Activated T-helper 2 cell treated with anti-CD3 and anti-CD28 coated beads, Interferon-gamma antibody, Interleukin-2, Interleukin-4, amounts not matched to agents 10 μg/mL and 5 μg/mL and 100 μg/mL, durations not matched to agents 14 hours and 24 hours and 36 hours (primary cell): ENCODE measurements around the gene SYT17. TPM values are rescaled to one million over a fixed set of nuclear protein-coding genes. Genes with fewer than 3 reads are reported as not detected.
A peak's percentile ranks its signal among the peaks of the same experiment; 100 is the strongest.

ENCODE experiments used
- DNase-seq: peaks from one replicate; pipeline ENCODE4 v3.0.0; 2021; ENCODE audit warnings: low spot score
- H3K27ac Mint-ChIP-seq: one replicate; pipeline ENCODE4 v1.8.0; 2021; ENCODE audit warnings: mixed read lengths
- H3K27me3 Mint-ChIP-seq: one replicate; pipeline ENCODE4 v1.8.0; 2021; ENCODE audit warnings: low read depth, mixed read lengths
- H3K36me3 Mint-ChIP-seq: one replicate; pipeline ENCODE4 v1.8.0; 2021; ENCODE audit warnings: low read depth, mixed read lengths
- H3K4me1 Mint-ChIP-seq: one replicate; pipeline ENCODE4 v1.8.0; 2021; ENCODE audit warnings: low read depth, mixed read lengths
- H3K4me3 Mint-ChIP-seq: one replicate; pipeline ENCODE4 v1.8.0; 2021; ENCODE audit warnings: low read depth, mild to moderate bottlenecking, moderate library complexity, mixed read lengths
- H3K9me3 Mint-ChIP-seq: one replicate; pipeline ENCODE4 v1.8.0; 2021; ENCODE audit warnings: mixed read lengths
- intact Hi-C: fragments of 100-400 bp; cut with micrococcal nuclease; formaldehyde crosslinking; loops from one replicate; pipeline ENCODE4 v1.15.1; 2023
- total RNA-seq: library from RNA; stranded (reverse); gene quantifications from 2 replicates; pipeline ENCODE4 v1.2.3, GENCODE V29; 2022

Gene SYT17
- total RNA-seq, 1 donor from 2014 or later: 0.57 TPM

GRCh38 chr16:19215705-19216104 is 47.7 kb downstream of the SYT17 start:
- Mint-ChIP-seq H3K27ac (no peak overlapping the region), H3K4me1 (peaks cover 4% of the 10 kb centered on the region), H3K27me3 (peaks cover 3% of the 10 kb centered on the region), H3K9me3 (peaks cover 8% of the 10 kb centered on the region), H3K4me3 (no peak overlapping the region), H3K36me3 (no peaks in the 10 kb centered on the region)
- intact Hi-C loops: no loop called here
- DNase-seq: no peak

- H3K9me3 Mint-ChIP-seq: no peaks in the 10 kb centered on the region
- H3K27me3 Mint-ChIP-seq: peaks cover 3% of the 10 kb centered on the region
- H3K27ac Mint-ChIP-seq: no peak overlapping the region
- DNase-seq: no peak
- intact Hi-C loops: no loop called here
- H3K36me3 Mint-ChIP-seq: no peaks in the 10 kb centered on the region
- no peak overlapping the region for H3K4me3 Mint-ChIP-seq
- peaks cover 4% of the 10 kb centered on the region for H3K4me1 Mint-ChIP-seq
These were observed 50.5 kb downstream of the SYT17 start for GRCh38 chr16:19218581-19218980.

- no peak for DNase-seq
- intact Hi-C loops: no loop called here
- Mint-ChIP-seq H3K27ac (no peak overlapping the region), H3K4me1 (peaks cover 4% of the 10 kb centered on the region), H3K4me3 (no peak overlapping the region), H3K36me3 (no peaks in the 10 kb centered on the region), H3K9me3 (peaks cover 6% of the 10 kb centered on the region), H3K27me3 (peaks cover 3% of the 10 kb centered on the region)
These were observed 51.8 kb downstream of the SYT17 start for GRCh38 chr16:19219836-19220235.

- intact Hi-C loops: loop anchor here (1.0 kb wide), 1 partner anchor 152 kb away; no protein-coding TSS in a partner anchor
- H3K4me1 Mint-ChIP-seq: no peaks in the 10 kb centered on the region
- peaks cover 9% of the 10 kb centered on the region for H3K9me3 Mint-ChIP-seq
- no peak overlapping the region for H3K4me3 Mint-ChIP-seq
- peaks cover 3% of the 10 kb centered on the region for H3K27me3 Mint-ChIP-seq
- H3K36me3 Mint-ChIP-seq: no peaks in the 10 kb centered on the region
- peak; percentile 15 for DNase-seq
- H3K27ac Mint-ChIP-seq: no peak overlapping the region
These were observed 55.5 kb downstream of the SYT17 start for GRCh38 chr16:19223235-19224170.

- H3K9me3 Mint-ChIP-seq: peaks cover 9% of the 10 kb centered on the region
- intact Hi-C loops: no loop called here
- H3K4me1 Mint-ChIP-seq: no peaks in the 10 kb centered on the region
- H3K36me3 Mint-ChIP-seq: no peaks in the 10 kb centered on the region
- no peak overlapping the region for H3K27ac Mint-ChIP-seq
- no peak for DNase-seq
- H3K4me3 Mint-ChIP-seq: no peak overlapping the region
- no peaks in the 10 kb centered on the region for H3K27me3 Mint-ChIP-seq
These were observed 57.6 kb downstream of the SYT17 start for GRCh38 chr16:19225651-19226050.

- Mint-ChIP-seq H3K4me1 (no peaks in the 10 kb centered on the region), H3K9me3 (peaks cover 9% of the 10 kb centered on the region), H3K36me3 (no peaks in the 10 kb centered on the region), H3K27ac (no peak overlapping the region), H3K27me3 (no peaks in the 10 kb centered on the region), H3K4me3 (no peak overlapping the region)
- intact Hi-C loops: no loop called here
- no peak for DNase-seq
These were observed 59.6 kb downstream of the SYT17 start for GRCh38 chr16:19227643-19228042.

GRCh38 chr16:19228052-19228451 is 60.0 kb downstream of the SYT17 start:
- H3K4me1 Mint-ChIP-seq: no peaks in the 10 kb centered on the region
- no peaks in the 10 kb centered on the region for H3K36me3 Mint-ChIP-seq
- peaks cover 9% of the 10 kb centered on the region for H3K9me3 Mint-ChIP-seq
- intact Hi-C loops: no loop called here
- H3K4me3 Mint-ChIP-seq: no peak overlapping the region
- no peak for DNase-seq
- H3K27me3 Mint-ChIP-seq: no peaks in the 10 kb centered on the region
- H3K27ac Mint-ChIP-seq: no peak overlapping the region

GRCh38 chr16:19228575-19228974 is 60.5 kb downstream of the SYT17 start:
- Mint-ChIP-seq H3K27me3 (no peaks in the 10 kb centered on the region), H3K27ac (no peak overlapping the region), H3K9me3 (peaks cover 9% of the 10 kb centered on the region), H3K4me3 (no peak overlapping the region), H3K4me1 (no peaks in the 10 kb centered on the region), H3K36me3 (no peaks in the 10 kb centered on the region)
- intact Hi-C loops: no loop called here
- DNase-seq: no peak

GRCh38 chr16:19230575-19230974 is 62.5 kb downstream of the SYT17 start:
- intact Hi-C loops: no loop called here
- H3K4me3 Mint-ChIP-seq: no peak overlapping the region
- H3K9me3 Mint-ChIP-seq: peaks cover 8% of the 10 kb centered on the region
- no peak for DNase-seq
- H3K4me1 Mint-ChIP-seq: no peaks in the 10 kb centered on the region
- H3K27me3 Mint-ChIP-seq: no peaks in the 10 kb centered on the region
- no peak overlapping the region for H3K27ac Mint-ChIP-seq
- H3K36me3 Mint-ChIP-seq: peaks cover 3% of the 10 kb centered on the region

- intact Hi-C loops: no loop called here
- no peak for DNase-seq
- Mint-ChIP-seq H3K4me1 (no peaks in the 10 kb centered on the region), H3K27me3 (no peaks in the 10 kb centered on the region), H3K27ac (no peak overlapping the region), H3K36me3 (peaks cover 5% of the 10 kb centered on the region), H3K4me3 (no peak overlapping the region), H3K9me3 (peaks cover 19% of the 10 kb centered on the region)
These were observed 63.8 kb downstream of the SYT17 start for GRCh38 chr16:19231881-19232280.

GRCh38 chr16:19232988-19233387 is 64.9 kb downstream of the SYT17 start:
- no peaks in the 10 kb centered on the region for H3K4me1 Mint-ChIP-seq
- peaks cover 5% of the 10 kb centered on the region for H3K36me3 Mint-ChIP-seq
- H3K4me3 Mint-ChIP-seq: no peak overlapping the region
- no peak overlapping the region for H3K27ac Mint-ChIP-seq
- no peak for DNase-seq
- no peaks in the 10 kb centered on the region for H3K27me3 Mint-ChIP-seq
- peaks cover 25% of the 10 kb centered on the region for H3K9me3 Mint-ChIP-seq
- intact Hi-C loops: no loop called here

- Mint-ChIP-seq H3K4me3 (no peak overlapping the region), H3K9me3 (peaks cover 36% of the 10 kb centered on the region), H3K27me3 (no peaks in the 10 kb centered on the region), H3K36me3 (peaks cover 5% of the 10 kb centered on the region), H3K27ac (no peak overlapping the region), H3K4me1 (no peaks in the 10 kb centered on the region)
- no peak for DNase-seq
- intact Hi-C loops: no loop called here
These were observed 67.4 kb downstream of the SYT17 start for GRCh38 chr16:19235478-19235877.

- Mint-ChIP-seq H3K4me1 (no peaks in the 10 kb centered on the region), H3K27me3 (no peaks in the 10 kb centered on the region), H3K36me3 (peaks cover 5% of the 10 kb centered on the region), H3K4me3 (no peak overlapping the region), H3K27ac (no peak overlapping the region), H3K9me3 (peaks cover 36% of the 10 kb centered on the region)
- intact Hi-C loops: no loop called here
- no peak for DNase-seq
These were observed 67.8 kb downstream of the SYT17 start for GRCh38 chr16:19235886-19236285.
